Measurements from ENCODE around the gene GUCY1B1.

DNA sequence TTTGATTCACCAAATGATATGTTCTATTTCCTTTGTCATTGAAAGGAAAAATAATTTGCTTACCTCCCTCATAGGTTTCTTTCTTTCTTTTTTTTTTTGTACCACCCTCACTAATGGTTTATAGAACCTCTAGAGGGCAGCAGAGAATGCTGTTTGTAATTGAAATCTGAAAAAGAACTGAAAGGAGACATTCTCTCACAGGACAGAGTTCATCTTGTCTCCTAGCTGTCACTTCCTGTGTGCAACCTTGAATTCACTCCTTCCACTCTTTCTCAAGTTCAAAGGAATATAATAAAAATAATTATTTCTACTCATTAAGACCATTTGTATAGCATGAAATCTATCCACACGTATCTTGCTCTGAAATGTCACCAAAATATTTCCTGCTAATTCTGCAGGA lies 51.0 kb downstream of the GUCY1B1 start:
- TF ChIP-seq POLR2A (IDR thresholded peaks at IDR 0.05) (no peak), CTCF (IDR thresholded peaks at IDR 0.05 in 8 of 11, conservative IDR thresholded peaks at IDR 0.05 in 3 of 11) (peak in 10 of 11 experiments; percentile 26 to 79 (median 62))

Data from spleen (tissue), 7 donors.